K562 (cell line): ENCODE results near the gene IFT81. TPM values are rescaled to one million over a fixed set of nuclear protein-coding genes. Genes with fewer than 3 reads are reported as not detected.
A peak's percentile ranks its signal among the peaks of the same experiment; 100 is the strongest.

Experiments
- BMI1 ChIP-seq: fragments of 150-350 bp; IDR thresholded peaks from 2 replicates; pipeline ENCODE4 v1.6.1; 2014; ENCODE audit warnings: low read length
- MNT ChIP-seq, 2 experiments: fragments of 450-650 bp; conservative IDR thresholded peaks; 2 replicates each; pipeline ENCODE4 v1.6.1; 2017; ENCODE audit warnings: mild to moderate bottlenecking in 2 of 2, moderate library complexity in 2 of 2
- NFYB ChIP-seq: IDR thresholded peaks from 2 replicates; pipeline ENCODE4 v1.6.1; 2011; ENCODE audit warnings: mild to moderate bottlenecking, moderate library complexity; ENCODE audit not compliant: insufficient read length; ENCODE audit errors: extremely low read depth
- PBX2 ChIP-seq, 2 experiments: IDR thresholded peaks in 1 of 2; conservative IDR thresholded peaks in 1 of 2; 2 replicates each; pipeline ENCODE4 v1.6.1; 2016; ENCODE audit warnings: low read depth in 2 of 2, mild to moderate bottlenecking in 1 of 2, missing compliant biosample characterization in 1 of 2, missing genetic modification characterization in 1 of 2, moderate library complexity in 1 of 2
- RCOR1 ChIP-seq, 2 experiments: IDR thresholded peaks; 2 replicates each; pipeline ENCODE4 v1.6.1; 2012; ENCODE audit warnings: low read depth in 2 of 2, low read length in 2 of 2, borderline replicate concordance in 1 of 2, improper control_type of control experiment in 1 of 2
- ZBTB1 ChIP-seq: sonication (generic); formaldehyde crosslinking; IDR thresholded peaks from 2 replicates; pipeline ENCODE4 v1.8.1; 2023; ENCODE audit warnings: missing genetic modification reagents, low read depth, mild to moderate bottlenecking, borderline replicate concordance
- ZBTB40 ChIP-seq, 2 experiments: fragments of 450-650 bp in 1 of 2; sonication (generic) in 1 of 2; formaldehyde crosslinking in 1 of 2; IDR thresholded peaks; 2 replicates each; pipeline versions ENCODE4 v1.7.1 to v1.9.0; 2016 to 2022; ENCODE audit warnings: inconsistent platforms in 1 of 2, mild to moderate bottlenecking in 1 of 2, missing genetic modification reagents in 1 of 2
- polyA plus RNA-seq, 8 experiments: library from polyadenylated mRNA; depleted of rRNA in 4 of 8; stranded (reverse) in 5 of 8; unstranded in 3 of 8; fragments of >200 nt; fragmentation: Nextera tagmentation in 2 of 8; fragmentation: Illumina TruSeq in 1 of 8; extraction: Ambion mirVana in 2 of 8; extraction: Trizol in 1 of 8; gene quantifications; 2 replicates each; pipeline versions ENCODE4 v1.2.1 to v1.2.3, GENCODE V29; 2011 to 2014; ENCODE audit warnings: inconsistent platforms in 1 of 8, missing spikeins in 1 of 8
- total RNA-seq, 7 experiments: library from RNA; depleted of rRNA in 6 of 7; stranded (reverse); fragments of >200 nt in 6 of 7; fragmentation: Illumina TruSeq in 2 of 7; extraction: Trizol in 2 of 7; gene quantifications; 2 replicates each; pipeline versions ENCODE4 v1.2.1 to v1.2.3, GENCODE V29; 2011 to 2021; ENCODE audit warnings: low replicate concordance in 1 of 7
- TF ChIP-seq, protein P1 (sequence below): IDR thresholded peaks from 2 replicates; pipeline ENCODE4 v1.6.1; 2011; ENCODE audit warnings: borderline replicate concordance, low read depth, mild to moderate bottlenecking, moderate library complexity, low read length; ENCODE audit not compliant: insufficient read depth, poor library complexity, severe bottlenecking

Gene IFT81
- total and polyA plus RNA-seq, 9 of the 15 experiments (the other 6 are each of a cell fraction or from before 2014, with no cell fraction given), result 2.8 to 11.9 (median 7.9) TPM

DNA sequence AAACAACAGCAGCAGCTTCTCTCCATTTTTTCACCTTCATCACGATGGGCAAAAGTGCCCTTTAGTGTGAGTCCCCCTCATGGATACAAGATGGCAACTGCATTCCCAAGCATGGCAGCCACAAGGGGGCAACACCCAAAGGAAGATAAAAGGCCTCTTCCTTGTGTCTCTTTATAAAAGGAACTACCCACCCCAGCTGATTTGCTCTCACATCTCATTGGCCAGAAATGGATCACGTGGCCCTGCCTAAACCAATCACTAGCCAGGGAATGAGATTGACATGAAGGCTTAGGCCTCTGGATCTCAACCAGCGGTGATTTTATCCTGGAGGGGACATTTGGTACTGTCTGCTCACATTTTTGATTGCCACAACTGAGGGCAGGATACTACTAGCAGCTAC lies 21.9 kb upstream of the IFT81 start (continued):
- TF ChIP-seq PBX2 (CRISPR knock-in tag; IDR thresholded peaks at IDR 0.05; ENCODE audit: low read depth), result peak; percentile 38; the same call in 1 of the 2 replicates
- peak; percentile 88 for TF ChIP-seq PBX2 (tag; conservative IDR thresholded peaks at IDR 0.05; ENCODE audit: low read depth)
- peak; percentile 8 to 75; a peak in 3 of 4 replicates for TF ChIP-seq RCOR1 (IDR thresholded peaks at IDR 0.05; ENCODE audit: borderline replicate concordance in 1 of 2, low read depth in 2 of 2, low read length in 2 of 2)
- peak in 1 of 2 experiments; percentile 48; a peak in 1 of 4 replicates for TF ChIP-seq MNT (conservative IDR thresholded peaks at IDR 0.05)
- peak; percentile 99 for TF ChIP-seq NFYB
- TF ChIP-seq BMI1, result no peak
- 0 out of 2 replicates have a peak, but pooled peaks have one; percentile 19 for TF ChIP-seq ZBTB40 (IDR thresholded peaks at IDR 0.05)
- no peak for TF ChIP-seq ZBTB40 (CRISPR knock-in tag; IDR thresholded peaks at IDR 0.05)
- TF ChIP-seq, protein P1, sequence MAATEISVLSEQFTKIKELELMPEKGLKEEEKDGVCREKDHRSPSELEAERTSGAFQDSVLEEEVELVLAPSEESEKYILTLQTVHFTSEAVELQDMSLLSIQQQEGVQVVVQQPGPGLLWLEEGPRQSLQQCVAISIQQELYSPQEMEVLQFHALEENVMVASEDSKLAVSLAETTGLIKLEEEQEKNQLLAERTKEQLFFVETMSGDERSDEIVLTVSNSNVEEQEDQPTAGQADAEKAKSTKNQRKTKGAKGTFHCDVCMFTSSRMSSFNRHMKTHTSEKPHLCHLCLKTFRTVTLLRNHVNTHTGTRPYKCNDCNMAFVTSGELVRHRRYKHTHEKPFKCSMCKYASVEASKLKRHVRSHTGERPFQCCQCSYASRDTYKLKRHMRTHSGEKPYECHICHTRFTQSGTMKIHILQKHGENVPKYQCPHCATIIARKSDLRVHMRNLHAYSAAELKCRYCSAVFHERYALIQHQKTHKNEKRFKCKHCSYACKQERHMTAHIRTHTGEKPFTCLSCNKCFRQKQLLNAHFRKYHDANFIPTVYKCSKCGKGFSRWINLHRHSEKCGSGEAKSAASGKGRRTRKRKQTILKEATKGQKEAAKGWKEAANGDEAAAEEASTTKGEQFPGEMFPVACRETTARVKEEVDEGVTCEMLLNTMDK, result peak; percentile 88
- TF ChIP-seq ZBTB1 (CRISPR knock-in tag), result no peak
